Transverse colon (tissue), 4 donors: Measurements from ENCODE around the gene PHYHD1. TPM values are rescaled to one million over a fixed set of nuclear protein-coding genes. Genes with fewer than 3 reads are reported as not detected.

Experiments used
- DNase-seq: peaks from one replicate; pipeline ENCODE4 v3.0.0-alpha.2; 2019
- H3K27ac ChIP-seq, 4 donors: fragments of 200-600 bp; sonication (generic); 2 replicates each; pipeline ENCODE4 v1.5.1; 2016 to 2018; ENCODE audit warnings: inconsistent platforms in 4 of 4
- H3K27me3 ChIP-seq: fragments of 200-600 bp; sonication (generic); 2 replicates; pipeline ENCODE4 v1.5.1; 2017; ENCODE audit warnings: inconsistent platforms
- H3K36me3 ChIP-seq, 4 donors: fragments of 200-600 bp; sonication (generic); 2 replicates each; pipeline ENCODE4 v1.5.1; 2017 to 2019; ENCODE audit warnings: inconsistent platforms in 4 of 4
- H3K4me1 ChIP-seq, 4 donors: fragments of 200-600 bp; sonication (generic); 2 replicates each; pipeline ENCODE4 v1.5.1; 2017 to 2020; ENCODE audit warnings: inconsistent platforms in 4 of 4
- H3K4me3 ChIP-seq, 4 donors: fragments of 200-600 bp; sonication (generic); 1 replicate in 1 of 4; 2 replicates in 3 of 4; pipeline versions ENCODE4 v1.5.1 to v1.6.1; 2017 to 2019; ENCODE audit warnings: inconsistent platforms in 4 of 4
- H3K9me3 ChIP-seq, 2 donors: fragments of 200-600 bp; sonication (generic); 2 replicates each; pipeline ENCODE4 v1.5.1; 2017 to 2019; ENCODE audit warnings: inconsistent platforms in 2 of 2
- EP300 ChIP-seq: sonication (generic); formaldehyde crosslinking; IDR thresholded peaks from one replicate; pipeline ENCODE4 v1.6.1; 2017; ENCODE audit warnings: antibody characterized with exemption, low read depth
- POLR2A ChIP-seq: fragments of 450-650 bp; IDR thresholded peaks from one replicate; pipeline ENCODE4 v1.6.1; 2016; ENCODE audit warnings: antibody characterized with exemption, mild to moderate bottlenecking, moderate library complexity
- POLR2AphosphoS5 ChIP-seq, 3 donors: sonication (generic); formaldehyde crosslinking; IDR thresholded peaks; one replicate each; pipeline ENCODE4 v1.6.1; 2016; ENCODE audit warnings: antibody characterized with exemption in 3 of 3
- WGBS, 2 donors: methylation state at CpG; one replicate each; pipeline ENCODE4 v1.1.5; 2018; ENCODE audit warnings: low coverage in 1 of 2; 5-methylcytosine and 5-hydroxymethylcytosine counted together
- in situ Hi-C, 4 donors: fragments of 200-750 bp; cut with MboI; loops; one replicate each; pipeline versions ENCODE4 v1.15.0 to v1.15.1; 2017; ENCODE audit warnings: low sequenced_read_pairs in 3 of 4, low pct_ligation_motif_present in 1 of 4, low pct_unique_long_range_greater_than_20kb in 1 of 4
- intact Hi-C: fragments of 100-400 bp; cut with DNase I; formaldehyde crosslinking; loops from one replicate; pipeline ENCODE4 v1.15.1; 2023; ENCODE audit warnings: low total_unique reads
- total RNA-seq, 4 donors: library from RNA; depleted of rRNA; stranded (reverse); fragments of >200 nt; gene quantifications; one replicate each; pipeline ENCODE4 v1.1.0, GENCODE V29; 2016
- TF ChIP-seq, protein P1 (sequence below), 5 experiments: fragments of 200-600 bp in 3 of 5; fragments of 450-650 bp in 2 of 5; sonication (generic) in 3 of 5; IDR thresholded peaks; 1 replicate in 2 of 5; 2 replicates in 3 of 5; pipeline ENCODE4 v1.5.1; 2016 to 2017; ENCODE audit warnings: antibody characterized with exemption in 5 of 5, inconsistent platforms in 3 of 5, mild to moderate bottlenecking in 2 of 5, moderate library complexity in 1 of 5

The PHYHD1 gene
- 10 to 100 TPM in 1 of 4 donors, 1 to 10 TPM in 3; 3.2 to 22.4 (median 5.5) TPM for total RNA-seq

DNA sequence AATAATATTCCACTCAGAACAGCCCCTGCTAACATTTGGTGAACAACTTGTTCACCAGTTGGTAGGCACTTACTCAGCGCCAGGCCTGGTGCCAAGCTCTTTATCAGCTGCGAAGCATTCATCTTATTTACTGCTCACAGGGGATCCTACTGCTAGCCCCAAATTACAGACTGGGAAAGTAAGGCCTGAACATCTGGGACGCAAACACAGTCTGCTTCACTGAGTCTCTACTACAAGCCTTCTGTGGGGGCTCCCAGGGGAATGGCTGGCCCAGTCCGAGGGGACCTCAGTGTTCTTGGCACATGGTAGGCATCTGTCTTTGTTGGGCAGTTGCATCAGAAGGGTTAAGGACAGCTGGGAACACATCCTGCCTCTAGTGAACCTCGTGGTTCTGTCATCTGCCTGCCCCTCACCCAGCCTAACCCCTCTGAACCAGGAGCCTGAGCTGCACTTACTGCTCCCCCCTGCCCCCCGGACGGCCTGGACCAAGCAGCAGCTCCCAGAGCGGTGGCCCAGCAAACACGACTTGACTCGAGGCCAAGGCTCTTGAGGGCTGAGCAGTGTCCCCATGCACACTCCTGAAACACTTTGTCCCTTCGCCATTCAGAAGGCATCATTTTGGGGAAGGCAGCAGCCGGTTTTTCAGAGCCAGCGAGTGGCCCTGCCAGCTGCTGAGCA, at the start of gene PHYHD1:
TSS of gene PHYHD1 (plus strand) at position 602 of the 678 bp plus-strand sequence. CDS start 1,342 bp downstream, outside the sequence.
- Histone ChIP-seq H3K4me3 (peak within 1 kb of the TSS in 3 of 4 donors; percentile 32 to 60 (median 44)), H3K27ac (peak within 1 kb of the TSS; percentile 81 to 85 (median 82)), H3K9me3 (no peaks in the 10 kb centered on the region), H3K4me1 (peaks cover 13 to 51% (median 34%) of the 10 kb centered on the region in 4 donors), H3K27me3 (no peaks in the 10 kb centered on the region), H3K36me3 (no peaks in the 10 kb centered on the region)
- 57 to 62% methylated on average over 3 to 13 of the region's 13 CpGs for WGBS, 2 donors
- in situ Hi-C loops (loop anchor here in 3 of 4 donors (5.0 to 10.0 kb wide), 2 partner anchors 56 to 58 kb away; no protein-coding TSS in a partner anchor), intact Hi-C loops (no loop called here)
- TF ChIP-seq, protein P1, sequence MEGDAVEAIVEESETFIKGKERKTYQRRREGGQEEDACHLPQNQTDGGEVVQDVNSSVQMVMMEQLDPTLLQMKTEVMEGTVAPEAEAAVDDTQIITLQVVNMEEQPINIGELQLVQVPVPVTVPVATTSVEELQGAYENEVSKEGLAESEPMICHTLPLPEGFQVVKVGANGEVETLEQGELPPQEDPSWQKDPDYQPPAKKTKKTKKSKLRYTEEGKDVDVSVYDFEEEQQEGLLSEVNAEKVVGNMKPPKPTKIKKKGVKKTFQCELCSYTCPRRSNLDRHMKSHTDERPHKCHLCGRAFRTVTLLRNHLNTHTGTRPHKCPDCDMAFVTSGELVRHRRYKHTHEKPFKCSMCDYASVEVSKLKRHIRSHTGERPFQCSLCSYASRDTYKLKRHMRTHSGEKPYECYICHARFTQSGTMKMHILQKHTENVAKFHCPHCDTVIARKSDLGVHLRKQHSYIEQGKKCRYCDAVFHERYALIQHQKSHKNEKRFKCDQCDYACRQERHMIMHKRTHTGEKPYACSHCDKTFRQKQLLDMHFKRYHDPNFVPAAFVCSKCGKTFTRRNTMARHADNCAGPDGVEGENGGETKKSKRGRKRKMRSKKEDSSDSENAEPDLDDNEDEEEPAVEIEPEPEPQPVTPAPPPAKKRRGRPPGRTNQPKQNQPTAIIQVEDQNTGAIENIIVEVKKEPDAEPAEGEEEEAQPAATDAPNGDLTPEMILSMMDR (IDR thresholded peaks at IDR 0.05), result no peak
- TF ChIP-seq EP300, result no peak
- TF ChIP-seq POLR2AphosphoS5 (IDR thresholded peaks at IDR 0.05), result peak in 2 of 3 donors; percentile 18 to 56
- no peak for DNase-seq

DNA sequence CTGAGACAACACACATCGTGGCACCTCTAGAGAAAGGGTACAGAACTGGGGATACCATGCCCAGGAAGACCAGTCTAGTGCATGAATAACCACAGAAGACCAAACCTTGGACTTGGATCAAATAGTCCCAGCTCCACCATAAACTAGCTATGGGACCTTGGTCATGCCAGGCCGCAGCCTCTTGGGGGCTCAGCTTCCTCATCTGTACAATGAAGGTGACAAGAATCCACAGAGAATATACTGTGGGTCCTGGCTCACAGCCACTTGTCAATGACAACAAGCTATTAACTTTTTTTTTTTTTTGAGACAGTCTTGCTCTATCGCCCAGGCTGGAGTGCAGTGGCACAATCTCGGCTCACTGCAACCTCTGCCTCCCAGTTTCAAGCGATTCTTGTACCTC, 42.9 kb upstream of the PHYHD1 start:
- intact Hi-C loops, result no loop called here
- Histone ChIP-seq H3K27me3 (no peaks in the 10 kb centered on the region), H3K4me3 (no peak overlapping the region), H3K27ac (no peak overlapping the region), H3K9me3 (no peaks in the 10 kb centered on the region), H3K36me3 (no peaks in the 10 kb centered on the region), H3K4me1 (peaks cover 0 to 11% (median 6%) of the 10 kb centered on the region in 4 donors)
- WGBS, 2 donors, result 78 to 87% methylated on average over 3 to 5 of the region's 5 CpGs
- in situ Hi-C loops, result no loop called here
- no peak for TF ChIP-seq EP300
- no peak for TF ChIP-seq POLR2A
- TF ChIP-seq, protein P1 (IDR thresholded peaks at IDR 0.05), result no peak
- TF ChIP-seq POLR2AphosphoS5 (IDR thresholded peaks at IDR 0.05), result no peak
- no peak for DNase-seq

DNA sequence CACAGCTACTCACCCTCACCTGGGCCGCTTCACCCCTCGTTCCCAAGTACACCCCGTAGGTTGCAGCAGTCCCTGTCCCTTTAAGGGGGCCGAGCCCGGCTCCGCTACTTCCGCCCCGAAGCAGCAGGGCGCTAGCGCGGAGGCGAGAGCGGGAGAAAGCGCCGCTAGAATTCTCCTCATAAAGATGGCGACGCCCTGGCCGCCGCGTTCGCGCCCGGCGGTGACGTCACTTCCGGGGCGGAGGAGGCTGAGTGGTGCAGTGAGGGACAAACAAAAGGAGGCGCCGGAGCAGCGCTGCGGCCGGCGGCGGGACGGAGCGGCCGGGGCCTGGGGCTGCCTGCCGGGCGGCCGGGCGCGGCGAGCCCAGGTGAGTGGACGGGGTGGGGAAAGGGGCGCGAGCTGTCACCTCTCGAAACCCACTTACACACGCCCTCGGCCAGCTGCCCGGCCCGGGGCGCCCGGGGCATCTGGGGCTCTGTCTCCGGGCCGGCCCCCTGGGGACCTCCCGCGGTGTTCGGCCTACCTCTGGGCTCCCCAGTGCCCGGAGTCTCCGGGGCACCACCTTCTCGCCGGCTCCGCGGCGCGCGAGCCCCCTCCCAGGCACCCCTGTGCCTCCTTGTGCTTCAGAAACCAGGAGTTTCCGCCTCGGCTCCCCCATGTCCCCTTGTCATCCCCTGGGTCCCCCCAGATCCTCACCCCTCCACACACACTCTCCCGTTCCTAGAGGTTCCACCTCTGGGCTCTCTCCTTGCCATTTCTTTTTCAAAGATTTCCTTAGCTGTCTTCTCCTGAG, 38.7 kb upstream of the PHYHD1 start, which contains the start of the genes KYAT1 and LRRC8A:
TSS of gene KYAT1 (minus strand) at position 67 of the 793 bp plus-strand sequence. CDS start 36,545 bp downstream, outside the sequence.
TSS of gene LRRC8A (plus strand) at position 250 of the 793 bp plus-strand sequence. CDS start 25,032 bp downstream, outside the sequence.
- no peaks in the 10 kb centered on the region for H3K27me3 ChIP-seq
- in situ Hi-C loops (no loop called here), intact Hi-C loops (loop anchor here (2.0 kb wide), 1 partner anchor 33 kb away; no protein-coding TSS in a partner anchor)
- H3K27ac ChIP-seq, result peak within 1 kb of the TSS; percentile 98 to 100 (median 98)
- no peaks in the 10 kb centered on the region for H3K9me3 ChIP-seq
- H3K36me3 ChIP-seq, result peaks cover 0 to 8% (median 0%) of the 10 kb centered on the region in 4 donors
- DNase-seq, result peak; percentile 98
- TF ChIP-seq POLR2AphosphoS5 (IDR thresholded peaks at IDR 0.05), result peak; percentile 87 to 89 (median 88)
- TF ChIP-seq POLR2A, result no peak
- TF ChIP-seq, protein P1 (IDR thresholded peaks at IDR 0.05), result peak in 1 of 5 experiments; percentile 21
- TF ChIP-seq EP300, result no peak
- H3K4me1 ChIP-seq, result peaks cover 6 to 48% (median 28%) of the 10 kb centered on the region in 4 donors
- H3K4me3 ChIP-seq, result peak within 1 kb of the TSS; percentile 95 to 100 (median 98)
- WGBS, 2 donors, result 0% methylated on average over 35 of the region's 70 CpGs; no CpG with 5 or more reads in 1 of the 2 donors
